Erythroblast (primary cell): ENCODE data around the gene GIPC1.

ENCODE experiments used
- GATA1 ChIP-seq: IDR thresholded peaks from 2 replicates; pipeline ENCODE4 v1.6.1; 2011; ENCODE audit warnings: low read depth, mild to moderate bottlenecking, control low read depth, low read length, moderate library complexity
- POLR2A ChIP-seq: IDR thresholded peaks from 2 replicates; pipeline ENCODE4 v1.6.1; 2011; ENCODE audit warnings: mild to moderate bottlenecking, low read length

DNA sequence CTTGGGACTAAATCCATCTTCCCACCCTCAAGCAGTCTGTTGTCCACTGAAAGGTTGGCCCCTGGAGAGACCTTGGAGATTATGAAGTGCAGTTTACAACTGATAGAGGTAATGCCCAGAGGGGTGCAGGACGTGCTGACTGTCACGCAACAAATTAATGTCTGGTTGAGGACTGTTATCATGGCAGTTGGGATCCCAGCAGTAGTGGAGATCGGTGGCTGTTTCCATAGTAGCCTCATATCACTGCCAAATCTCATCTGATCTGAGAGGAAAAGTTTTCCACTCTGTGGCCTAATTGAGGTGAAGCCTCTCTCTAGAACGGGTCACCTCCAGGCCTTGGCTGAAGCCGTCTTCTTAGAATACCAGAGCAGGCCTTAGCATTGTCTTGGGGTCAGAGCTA is 37.5 kb upstream of the GIPC1 start:
- TF ChIP-seq POLR2A: no peak
- no peak for TF ChIP-seq GATA1
